HG03571 (cell line): ENCODE results near the gene TEAD3.

ENCODE experiments used
- ATAC-seq: cut with Tn5 transposase; IDR thresholded peaks from one replicate; pipeline ENCODE4 v1.9.1; 2021; ENCODE audit not compliant: unreplicated experiment

TEAD3 gene

DNA sequence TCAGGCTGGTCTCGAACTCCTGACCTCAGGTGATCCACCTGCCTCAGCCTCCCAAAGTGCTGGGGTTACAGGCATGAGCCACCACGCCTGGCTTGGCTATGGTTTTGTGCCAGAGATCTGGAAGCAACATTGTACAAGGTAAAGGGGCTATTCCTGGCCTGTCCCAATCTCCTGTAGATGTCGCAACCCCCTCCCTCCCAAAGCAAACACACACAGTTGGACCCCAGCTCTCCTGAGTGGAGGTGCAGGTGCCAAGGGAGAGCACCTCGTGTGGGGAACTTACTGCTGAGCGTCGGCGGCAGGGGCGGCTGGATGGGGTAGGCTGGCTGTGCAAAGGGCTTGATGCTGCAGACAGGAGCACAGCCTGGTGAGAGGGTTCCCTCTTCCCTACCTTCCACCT is 19.9 kb downstream of the TEAD3 start:
- ATAC-seq: no peak

- no peak for ATAC-seq
These were observed 20.9 kb downstream of the TEAD3 start for GRCh38 chr6:35476004-35476403.

- no peak for ATAC-seq
These were observed 21.3 kb downstream of the TEAD3 start for GRCh38 chr6:35475573-35475972.

GRCh38 chr6:35474942-35475570 is 21.8 kb downstream of the TEAD3 start:
- ATAC-seq: no peak

DNA sequence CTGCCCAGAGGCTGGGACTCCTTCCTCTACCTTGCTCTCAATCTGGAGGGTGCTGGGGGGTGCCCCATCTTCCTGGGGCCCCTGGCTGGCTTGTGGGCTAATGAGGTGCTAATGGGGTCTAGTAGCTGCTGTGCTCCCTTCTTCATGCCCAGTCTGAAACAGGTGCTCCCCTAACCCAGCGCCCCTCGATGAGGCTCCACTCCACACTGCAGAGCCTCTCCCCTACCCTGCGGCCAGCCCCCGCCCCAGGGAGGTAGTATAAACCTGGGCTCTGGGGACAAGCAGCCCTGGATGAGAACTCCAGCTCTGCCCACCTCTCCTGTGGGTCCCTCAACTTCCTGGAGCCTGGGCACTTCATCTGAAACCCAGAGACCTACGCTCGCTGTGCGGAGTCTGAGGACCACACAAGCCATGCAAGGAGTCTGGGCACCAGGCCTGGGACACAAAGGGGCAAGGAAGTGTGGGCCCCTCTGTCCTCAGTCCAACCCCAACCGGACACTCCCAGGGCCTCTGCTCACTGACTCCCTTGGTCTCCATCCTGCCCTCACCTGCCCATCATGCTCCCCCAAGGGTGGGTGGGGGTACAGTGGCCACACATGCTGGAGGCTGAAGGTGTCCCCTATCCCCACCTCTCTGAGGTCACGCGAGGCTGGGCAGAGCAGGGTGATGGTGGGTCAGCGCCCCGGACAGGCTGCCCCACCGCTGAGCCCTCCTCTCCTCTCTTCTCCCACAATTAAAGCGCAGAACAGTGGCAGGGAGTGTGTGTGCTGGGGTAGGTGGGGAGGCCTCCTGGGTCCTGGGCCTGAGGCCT is 22.5 kb downstream of the TEAD3 start:
- no peak for ATAC-seq

DNA sequence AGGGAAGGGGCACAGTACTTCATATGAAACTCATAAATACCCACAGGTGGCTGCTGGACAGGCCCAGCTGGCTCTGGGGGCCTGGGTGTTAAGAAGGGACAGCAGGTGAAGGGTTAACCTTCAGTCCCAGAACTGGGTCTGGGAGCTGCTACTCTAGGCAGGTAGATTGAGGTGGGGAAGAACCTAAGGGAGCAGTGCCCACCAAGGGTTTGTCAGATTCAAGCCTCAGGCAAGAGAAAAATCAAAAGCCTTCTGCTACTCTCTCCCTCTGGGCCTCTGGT is 23.1 kb downstream of the TEAD3 start:
- no peak for ATAC-seq

- no peak for ATAC-seq
These were observed 23.6 kb downstream of the TEAD3 start for GRCh38 chr6:35473075-35473849.

DNA sequence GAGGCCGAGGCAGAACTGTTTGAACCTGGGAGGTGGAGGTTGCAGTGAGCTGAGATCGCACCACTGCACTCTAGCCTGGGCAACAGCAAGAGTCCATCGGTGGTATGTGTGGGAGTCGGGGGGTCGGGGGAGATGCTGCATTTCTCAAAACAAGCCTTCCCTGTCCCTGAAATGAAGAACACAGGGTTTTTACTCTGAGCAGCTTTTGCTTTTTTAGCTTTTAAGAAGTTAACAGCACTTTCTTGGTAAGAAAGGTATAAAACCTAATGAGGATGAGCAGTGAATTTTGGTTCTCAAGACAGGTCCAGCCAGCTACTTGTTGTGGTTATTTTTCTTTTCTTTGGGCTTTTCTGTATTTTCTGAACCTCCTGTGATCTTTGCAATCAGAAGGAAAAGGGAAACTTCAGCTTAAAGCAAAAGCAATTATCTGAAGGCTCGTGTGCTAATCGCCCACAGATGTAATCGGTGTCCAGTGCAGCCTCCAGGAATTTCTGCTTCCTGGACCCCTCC is 25.0 kb downstream of the TEAD3 start:
- ATAC-seq: no peak

DNA sequence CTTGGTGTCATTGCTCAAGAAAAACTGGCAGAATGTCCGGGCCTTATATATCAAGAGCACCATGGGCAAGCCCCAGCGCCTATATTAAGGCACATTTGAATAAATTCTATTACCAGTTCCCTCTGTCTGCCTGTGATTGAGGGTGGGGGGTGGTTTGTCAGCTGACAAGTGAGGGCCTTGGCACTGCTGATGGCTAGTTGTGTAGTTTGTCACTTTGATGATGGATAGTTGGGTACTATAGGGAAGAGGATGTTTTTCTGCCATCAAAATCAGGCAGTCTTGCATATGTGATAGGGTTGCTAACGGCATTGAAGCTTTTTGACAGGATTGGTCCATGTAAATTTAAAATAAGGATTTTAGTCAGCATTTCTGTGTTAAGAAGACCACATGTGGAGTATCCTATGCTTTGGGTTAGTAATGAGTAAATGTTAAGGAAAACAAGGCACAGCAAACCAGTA is 26.2 kb downstream of the TEAD3 start:
- no peak for ATAC-seq

DNA sequence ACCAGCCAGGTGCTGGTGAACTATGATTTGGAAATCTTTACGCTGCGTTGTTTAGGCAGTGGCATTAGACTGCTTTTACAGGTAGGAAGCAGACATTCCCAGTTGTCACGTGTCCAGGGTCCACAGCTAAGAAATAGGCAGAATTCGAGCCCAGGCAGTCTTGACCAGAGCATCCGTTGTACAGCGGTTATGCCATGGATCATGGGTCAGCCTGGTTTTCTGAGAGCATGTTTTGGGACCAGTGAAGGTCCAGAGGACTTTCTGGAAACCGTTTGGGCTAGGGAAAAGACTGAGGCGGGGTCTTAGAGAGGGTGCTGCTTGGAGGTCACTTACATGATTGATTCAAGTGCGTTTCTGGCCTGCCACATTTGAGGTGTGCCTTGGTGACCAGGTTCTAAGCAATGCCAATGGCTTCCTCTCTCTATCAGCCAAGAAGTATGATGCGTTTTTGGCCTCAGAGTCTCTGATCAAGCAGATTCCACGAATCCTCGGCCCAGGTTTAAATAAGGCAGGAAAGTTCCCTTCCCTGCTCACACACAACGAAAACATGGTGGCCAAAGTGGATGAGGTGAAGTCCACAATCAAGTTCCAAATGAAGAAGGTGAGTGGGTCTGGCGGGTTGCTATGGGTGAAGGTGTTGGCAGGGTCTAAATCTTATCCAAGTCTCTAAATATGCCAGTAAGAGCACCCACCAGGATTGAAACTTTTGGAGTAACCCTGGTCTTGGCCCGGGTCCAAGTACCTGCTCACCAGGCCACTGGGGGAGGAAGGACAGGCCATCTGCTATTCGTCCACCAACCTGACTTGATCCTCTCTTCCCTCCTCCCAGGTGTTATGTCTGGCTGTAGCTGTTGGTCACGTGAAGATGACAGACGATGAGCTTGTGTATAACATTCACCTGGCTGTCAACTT is 26.9 kb downstream of the TEAD3 start:
- no peak for ATAC-seq

DNA sequence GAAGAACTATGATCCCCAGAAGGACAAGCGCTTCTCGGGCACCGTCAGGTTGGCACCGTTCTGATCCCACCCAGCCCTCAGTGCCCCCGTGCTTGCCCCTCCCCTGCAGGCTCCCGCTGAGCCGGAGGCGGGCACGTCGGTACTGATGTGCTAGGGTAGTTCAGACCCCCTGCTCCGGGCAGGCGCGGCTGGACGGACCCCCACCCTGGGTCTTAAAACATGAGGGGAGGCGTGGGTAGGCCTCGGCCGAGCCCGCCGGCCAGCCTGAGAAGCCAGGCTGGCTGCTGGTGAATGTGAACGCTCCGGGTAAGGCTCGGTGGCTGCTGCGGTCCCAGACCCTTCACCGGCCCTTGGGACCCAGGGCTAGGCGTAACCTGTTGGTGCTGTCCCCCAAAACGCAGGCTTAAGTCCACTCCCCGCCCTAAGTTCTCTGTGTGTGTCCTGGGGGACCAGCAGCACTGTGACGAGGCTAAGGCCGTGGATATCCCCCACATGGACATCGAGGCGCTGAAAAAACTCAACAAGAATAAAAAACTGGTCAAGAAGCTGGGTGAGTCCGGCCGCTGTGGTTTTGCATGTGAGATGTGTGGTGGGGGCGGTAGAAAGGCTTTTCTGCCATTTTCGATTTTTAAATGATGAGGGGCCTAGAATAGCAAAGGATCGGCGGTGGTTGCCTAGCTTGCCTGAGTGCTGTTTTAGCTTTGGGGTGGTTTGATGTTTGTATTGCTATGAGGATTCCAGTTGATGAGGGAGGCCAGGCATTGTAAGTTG is 27.7 kb downstream of the TEAD3 start:
- ATAC-seq: no peak

GRCh38 chr6:35468181-35468979 is 28.5 kb downstream of the TEAD3 start, which contains the start of gene RPL10A:
TSS of gene RPL10A (plus strand) at chr6:35468401. CDS start at chr6:35468435, 34 bp downstream.
- peak; percentile 87 for ATAC-seq

GRCh38 chr6:35465646-35466045 is 31.2 kb downstream of the TEAD3 start:
- no peak for ATAC-seq

GRCh38 chr6:35463292-35463691 is 33.6 kb downstream of the TEAD3 start:
- no peak for ATAC-seq

GRCh38 chr6:35461270-35461669 is 35.6 kb downstream of the TEAD3 start:
- ATAC-seq: no peak

DNA sequence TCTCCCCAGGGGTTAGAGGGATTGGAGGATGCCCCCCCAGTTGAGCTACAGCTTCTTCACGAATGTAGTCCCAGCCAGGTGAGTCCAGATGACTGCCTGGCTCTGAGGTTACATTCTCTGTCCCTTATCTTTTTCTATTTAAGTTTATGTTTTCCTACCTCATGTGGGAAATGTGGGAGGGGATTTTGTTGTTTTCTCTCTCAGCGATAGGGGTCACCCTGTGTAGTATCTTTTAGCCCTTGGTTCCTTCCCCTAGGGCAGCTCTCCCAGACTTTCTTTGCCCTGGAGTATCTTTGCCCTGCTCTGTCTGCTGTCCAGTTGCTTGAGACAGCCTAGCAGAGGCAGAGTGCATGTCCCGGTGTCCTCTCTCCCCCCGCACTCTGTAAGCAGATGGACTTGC is 39.0 kb downstream of the TEAD3 start:
- no peak for ATAC-seq

DNA sequence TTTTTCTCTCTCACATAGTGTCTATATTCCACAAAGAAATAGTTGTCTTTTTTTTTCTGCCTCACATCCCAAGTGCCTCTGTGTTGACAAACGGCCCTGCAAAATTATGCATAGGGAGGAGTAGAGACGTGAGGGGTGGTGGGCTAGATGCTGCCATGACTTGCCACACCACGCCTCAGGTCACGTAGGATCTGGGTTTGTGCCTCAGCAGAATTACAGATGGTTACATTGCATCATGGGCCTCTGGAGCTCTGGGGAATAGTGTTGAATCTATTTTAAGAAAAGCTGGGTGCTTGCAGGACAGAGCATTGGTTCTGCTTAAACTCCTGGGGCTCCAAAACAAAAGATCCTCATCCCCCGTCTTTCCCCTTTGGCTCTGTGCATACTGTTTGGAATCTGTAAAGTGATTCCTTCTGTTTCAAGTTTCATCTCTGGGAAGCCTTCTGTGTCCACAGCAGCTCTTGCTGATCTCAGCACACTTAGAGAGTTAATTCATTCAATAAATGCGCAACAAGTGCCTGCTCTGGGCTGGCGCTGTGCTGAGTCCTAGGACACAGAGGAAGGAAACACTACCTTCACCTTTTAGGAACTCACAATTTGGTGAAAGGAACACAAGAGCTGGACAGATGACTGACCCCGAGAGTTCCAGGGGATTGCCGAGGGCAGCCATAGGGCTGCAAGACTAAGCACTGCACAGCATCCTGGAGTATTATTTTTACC is 42.3 kb downstream of the TEAD3 start:
- ATAC-seq: no peak

DNA sequence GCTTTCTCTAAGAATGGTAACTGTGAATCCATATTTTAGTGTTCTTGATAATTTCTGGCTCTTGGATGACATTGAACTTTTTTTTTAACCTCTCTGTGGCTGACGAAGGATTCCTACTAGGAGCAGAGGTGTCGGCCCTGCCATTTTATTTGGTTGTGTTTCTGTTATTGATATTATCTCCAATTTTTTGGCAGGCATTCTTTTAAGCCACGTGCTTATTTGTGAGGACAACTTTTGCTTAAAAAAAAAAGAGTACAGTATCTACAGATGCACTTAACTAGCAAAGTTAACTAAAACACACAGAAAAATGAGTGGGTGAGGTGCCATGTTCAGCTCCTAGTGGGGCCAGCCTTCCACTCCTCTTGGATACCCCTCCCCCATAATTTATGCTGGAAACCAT is 43.6 kb downstream of the TEAD3 start:
- no peak for ATAC-seq
